HEK293T (cell line): ENCODE results near the gene ADAMTSL2.
A peak's percentile ranks its signal among the peaks of the same experiment; 100 is the strongest.

Experiments used
- CTCF ChIA-PET: fragments of 350-600 bp; formaldehyde crosslinking; extraction: SDS; loops from one replicate; lab custom pipeline; 2021; ENCODE audit warnings: antibody characterized with exemption, inconsistent platforms; lab: Yijun Ruan, JAX
- POLR2A ChIA-PET: fragments of 350-600 bp; formaldehyde crosslinking; extraction: SDS; loops from one replicate; lab custom pipeline; 2020; ENCODE audit warnings: antibody characterized with exemption, inconsistent platforms; lab: Yijun Ruan, JAX
- DNase-seq: peaks from one replicate; pipeline ENCODE4 v3.0.0; 2012; ENCODE audit warnings: mixed read lengths; ENCODE audit errors: extremely low spot score
- ARNT ChIP-seq: fragments of 450-650 bp; IDR thresholded peaks from 2 replicates; pipeline ENCODE4 v1.6.1; 2017; ENCODE audit warnings: mild to moderate bottlenecking
- BHLHE40 ChIP-seq: fragments of 450-650 bp; IDR thresholded peaks from 2 replicates; pipeline ENCODE4 v1.6.1; 2016; ENCODE audit warnings: mild to moderate bottlenecking, moderate library complexity, borderline replicate concordance
- CTBP1 ChIP-seq: fragments of 450-650 bp; IDR thresholded peaks from 2 replicates; pipeline ENCODE4 v1.6.1; 2016; ENCODE audit warnings: borderline replicate concordance
- ELF4 ChIP-seq: fragments of 450-650 bp; IDR thresholded peaks from 2 replicates; pipeline ENCODE4 v1.6.1; 2017; ENCODE audit warnings: antibody characterized with exemption
- FOXA1 ChIP-seq: fragments of 450-650 bp; IDR thresholded peaks from 2 replicates; pipeline ENCODE4 v1.6.1; 2016; ENCODE audit warnings: mild to moderate bottlenecking
- FOXK2 ChIP-seq: fragments of 450-650 bp; IDR thresholded peaks from 2 replicates; pipeline ENCODE4 v1.6.1; 2016; ENCODE audit warnings: mild to moderate bottlenecking
- FOXM1 ChIP-seq: fragments of 450-650 bp; IDR thresholded peaks from 2 replicates; pipeline ENCODE4 v1.6.1; 2017; ENCODE audit warnings: mild to moderate bottlenecking, borderline replicate concordance
- HDGF ChIP-seq: fragments of 450-650 bp; IDR thresholded peaks from 2 replicates; pipeline ENCODE4 v1.6.1; 2017; ENCODE audit warnings: antibody characterized with exemption, borderline replicate concordance
- L3MBTL2 ChIP-seq: fragments of 450-650 bp; conservative IDR thresholded peaks from 2 replicates; pipeline ENCODE4 v1.6.1; 2016; ENCODE audit warnings: mild to moderate bottlenecking
- LEF1 ChIP-seq: fragments of 450-650 bp; IDR thresholded peaks from 2 replicates; pipeline ENCODE4 v1.6.1; 2017; ENCODE audit warnings: mild to moderate bottlenecking, borderline replicate concordance
- NFRKB ChIP-seq: fragments of 450-650 bp; IDR thresholded peaks from 2 replicates; pipeline ENCODE4 v1.6.1; 2016; ENCODE audit warnings: mild to moderate bottlenecking, moderate library complexity
- SP1 ChIP-seq: fragments of 450-650 bp; IDR thresholded peaks from 2 replicates; pipeline ENCODE4 v1.6.1; 2017
- SUZ12 ChIP-seq: fragments of 450-650 bp; IDR thresholded peaks from 2 replicates; pipeline ENCODE4 v1.6.1; 2016; ENCODE audit warnings: mild to moderate bottlenecking
- TARDBP ChIP-seq: fragments of 450-650 bp; IDR thresholded peaks from 2 replicates; pipeline ENCODE4 v1.6.1; 2016
- ZNF384 ChIP-seq: fragments of 450-650 bp; IDR thresholded peaks from 2 replicates; pipeline ENCODE4 v1.6.1; 2016
- TF ChIP-seq, protein P1 (sequence below): fragments of 450-650 bp; IDR thresholded peaks from 2 replicates; pipeline ENCODE4 v1.6.1; 2016

ADAMTSL2 gene

GRCh38 chr9:133493845-133494540, 40.5 kb upstream of the ADAMTSL2 start:
- ChIA-PET POLR2A (no interaction called here), CTCF (no interaction called here)
- no peak for TF ChIP-seq FOXA1
- no peak for TF ChIP-seq ARNT
- TF ChIP-seq, protein P1, sequence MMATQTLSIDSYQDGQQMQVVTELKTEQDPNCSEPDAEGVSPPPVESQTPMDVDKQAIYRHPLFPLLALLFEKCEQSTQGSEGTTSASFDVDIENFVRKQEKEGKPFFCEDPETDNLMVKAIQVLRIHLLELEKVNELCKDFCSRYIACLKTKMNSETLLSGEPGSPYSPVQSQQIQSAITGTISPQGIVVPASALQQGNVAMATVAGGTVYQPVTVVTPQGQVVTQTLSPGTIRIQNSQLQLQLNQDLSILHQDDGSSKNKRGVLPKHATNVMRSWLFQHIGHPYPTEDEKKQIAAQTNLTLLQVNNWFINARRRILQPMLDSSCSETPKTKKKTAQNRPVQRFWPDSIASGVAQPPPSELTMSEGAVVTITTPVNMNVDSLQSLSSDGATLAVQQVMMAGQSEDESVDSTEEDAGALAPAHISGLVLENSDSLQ = no peak
- DNase-seq = no peak

GRCh38 chr9:133494636-133495326, 39.7 kb upstream of the ADAMTSL2 start:
- no peak for TF ChIP-seq L3MBTL2
- TF ChIP-seq FOXM1 = no peak
- no peak for DNase-seq
- ChIA-PET POLR2A (no interaction called here), CTCF (interaction anchor here (1.5 kb wide), 1 partner anchor 8 kb away, joined by 5 read pairs; no protein-coding TSS in a partner anchor)

- POLR2A ChIA-PET = interaction anchor here (1.4 kb wide), 1 partner anchor 17 kb away, joined by 3 read pairs; the partner anchor contains the start of gene SLC2A6
- DNase-seq = no peak
- CTCF ChIA-PET = interaction anchor here (1.5 kb wide), 1 partner anchor 9 kb away, joined by 5 read pairs; no protein-coding TSS in a partner anchor
- TF ChIP-seq TARDBP (0 out of 2 replicates have a peak, but pooled peaks have one; percentile 47), ARNT (no peak)
Measured at GRCh38 chr9:133495327-133496293, 38.9 kb upstream of the ADAMTSL2 start.

DNA sequence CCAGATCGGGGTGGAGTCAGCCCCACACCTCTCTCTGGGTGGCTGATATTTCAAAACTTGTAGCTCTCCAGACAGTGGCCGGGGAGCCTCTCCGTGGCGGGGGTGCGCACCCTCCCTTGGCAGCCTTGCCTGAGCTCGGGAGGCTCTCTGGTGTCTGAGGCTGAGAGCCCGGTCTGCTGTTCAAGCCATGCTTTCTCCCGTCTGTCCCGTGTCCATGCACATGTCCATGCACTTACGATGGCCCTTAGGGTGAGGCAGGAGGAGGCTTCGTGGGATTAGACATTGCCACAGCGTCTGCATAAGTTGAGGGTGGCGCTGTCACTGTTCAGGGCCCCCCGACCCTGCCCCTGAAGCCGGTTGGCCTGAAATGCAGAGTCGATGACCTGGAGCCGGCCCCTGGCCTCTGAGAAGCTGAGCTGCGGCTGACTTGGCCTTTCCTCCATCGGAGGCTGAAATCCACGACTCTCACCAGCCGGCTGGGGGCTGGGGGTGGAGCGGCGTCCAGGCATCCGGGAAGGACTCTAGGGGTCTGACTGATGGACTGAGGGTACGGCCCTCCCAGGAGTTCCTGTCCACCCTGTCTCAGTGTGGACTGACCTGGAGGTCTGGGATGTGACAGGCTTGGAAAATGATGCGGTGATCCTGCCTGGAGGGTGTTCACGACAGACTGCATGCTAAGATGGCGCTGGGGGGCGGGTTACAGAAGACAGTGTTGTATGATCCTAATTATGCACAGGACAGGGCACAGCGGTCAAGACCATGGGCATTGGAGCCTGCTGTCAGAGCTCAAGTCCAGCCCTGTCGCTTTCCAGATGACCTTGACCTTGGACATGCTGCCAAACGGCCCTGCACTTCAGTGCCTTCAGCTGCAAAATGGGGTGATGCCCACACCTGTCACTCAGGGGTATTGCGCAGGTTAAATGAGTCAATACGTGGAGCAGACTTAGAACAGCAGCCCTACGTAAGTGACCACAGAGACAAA, 37.4 kb upstream of the ADAMTSL2 start:
- TF ChIP-seq ZNF384 (no peak), LEF1 (no peak), BHLHE40 (no peak), HDGF (no peak), FOXA1 (no peak), L3MBTL2 (no peak), NFRKB (no peak), TARDBP (no peak), FOXK2 (no peak)
- ChIA-PET CTCF (no interaction called here), POLR2A (interaction anchor here (1.4 kb wide), 1 partner anchor 18 kb away, joined by 3 read pairs; the partner anchor contains the start of gene SLC2A6)
- DNase-seq = no peak

- DNase-seq = no peak
- TF ChIP-seq CTBP1 = no peak
- TF ChIP-seq, protein P1 = no peak
- TF ChIP-seq FOXK2 = no peak
- no peak for TF ChIP-seq TARDBP
- TF ChIP-seq FOXA1 = no peak
- TF ChIP-seq L3MBTL2 = no peak
- no peak for TF ChIP-seq LEF1
- TF ChIP-seq ARNT = no peak
- TF ChIP-seq NFRKB = no peak
- TF ChIP-seq ELF4 = no peak
- TF ChIP-seq BHLHE40 = no peak
- no peak for TF ChIP-seq SP1
- TF ChIP-seq SUZ12 = no peak
- no peak for TF ChIP-seq FOXM1
- no peak for TF ChIP-seq HDGF
- no peak for TF ChIP-seq ZNF384
- CTCF ChIA-PET = no interaction called here
- POLR2A ChIA-PET = no interaction called here
Measured at GRCh38 chr9:133499132-133499891, 35.2 kb upstream of the ADAMTSL2 start.
